ENCODE data around the gene AKT2.

DNA sequence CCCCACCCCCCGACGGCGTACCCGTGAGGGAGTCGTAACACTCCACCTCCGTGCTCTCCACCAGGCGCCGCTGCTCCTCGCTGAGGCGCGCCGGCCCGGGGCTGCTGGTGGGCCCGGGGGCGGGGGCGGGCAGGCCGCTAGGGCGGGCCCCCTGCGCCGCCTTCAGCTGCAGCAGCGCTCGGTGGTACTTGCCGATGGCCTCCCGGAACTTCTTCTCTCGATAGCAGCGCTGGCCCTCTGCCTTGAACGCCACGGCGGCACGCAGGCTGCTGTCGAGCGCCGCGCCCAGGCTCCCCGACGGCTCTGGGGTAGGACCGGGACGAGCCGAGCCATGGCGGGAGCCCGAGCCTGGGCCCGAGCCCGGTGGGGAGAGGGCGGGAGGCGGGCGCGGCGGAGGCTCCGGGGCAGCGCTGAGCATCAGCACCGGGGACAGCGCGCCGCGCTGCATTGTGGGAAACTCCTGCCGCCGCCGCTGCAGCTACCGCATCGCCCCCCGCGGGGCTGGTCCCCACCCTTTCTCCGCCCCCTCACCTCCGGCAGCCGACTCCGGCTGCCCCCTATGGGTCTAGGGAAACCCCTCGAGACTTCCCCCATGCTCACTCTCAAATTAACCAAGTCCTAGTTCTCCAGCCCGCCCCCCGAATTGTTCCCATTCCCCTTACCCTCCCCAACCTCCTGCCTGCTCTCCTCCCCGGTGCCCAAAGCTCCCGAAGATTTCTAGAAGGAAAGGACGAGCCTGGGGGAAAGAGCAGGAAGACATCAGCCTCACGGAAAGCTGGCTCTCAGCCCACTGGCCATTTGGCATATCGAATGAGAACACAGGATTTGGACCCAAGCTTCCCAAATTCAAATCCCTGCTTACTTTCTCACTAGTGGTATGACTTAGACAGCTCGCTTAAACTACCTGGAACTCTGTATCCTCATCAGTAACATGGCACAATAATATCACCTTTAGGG is 66.9 kb downstream of the AKT2 start, which contains the start of gene TTC9B:
- TF ChIP-seq, protein P1, sequence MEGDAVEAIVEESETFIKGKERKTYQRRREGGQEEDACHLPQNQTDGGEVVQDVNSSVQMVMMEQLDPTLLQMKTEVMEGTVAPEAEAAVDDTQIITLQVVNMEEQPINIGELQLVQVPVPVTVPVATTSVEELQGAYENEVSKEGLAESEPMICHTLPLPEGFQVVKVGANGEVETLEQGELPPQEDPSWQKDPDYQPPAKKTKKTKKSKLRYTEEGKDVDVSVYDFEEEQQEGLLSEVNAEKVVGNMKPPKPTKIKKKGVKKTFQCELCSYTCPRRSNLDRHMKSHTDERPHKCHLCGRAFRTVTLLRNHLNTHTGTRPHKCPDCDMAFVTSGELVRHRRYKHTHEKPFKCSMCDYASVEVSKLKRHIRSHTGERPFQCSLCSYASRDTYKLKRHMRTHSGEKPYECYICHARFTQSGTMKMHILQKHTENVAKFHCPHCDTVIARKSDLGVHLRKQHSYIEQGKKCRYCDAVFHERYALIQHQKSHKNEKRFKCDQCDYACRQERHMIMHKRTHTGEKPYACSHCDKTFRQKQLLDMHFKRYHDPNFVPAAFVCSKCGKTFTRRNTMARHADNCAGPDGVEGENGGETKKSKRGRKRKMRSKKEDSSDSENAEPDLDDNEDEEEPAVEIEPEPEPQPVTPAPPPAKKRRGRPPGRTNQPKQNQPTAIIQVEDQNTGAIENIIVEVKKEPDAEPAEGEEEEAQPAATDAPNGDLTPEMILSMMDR (IDR thresholded peaks at IDR 0.05): no peak
- no peak for TF ChIP-seq ZFX (IDR thresholded peaks at IDR 0.05; ENCODE audit: borderline replicate concordance)

Measured in 22Rv1 (cell line).